ENCODE results near the gene BTC.

DNA sequence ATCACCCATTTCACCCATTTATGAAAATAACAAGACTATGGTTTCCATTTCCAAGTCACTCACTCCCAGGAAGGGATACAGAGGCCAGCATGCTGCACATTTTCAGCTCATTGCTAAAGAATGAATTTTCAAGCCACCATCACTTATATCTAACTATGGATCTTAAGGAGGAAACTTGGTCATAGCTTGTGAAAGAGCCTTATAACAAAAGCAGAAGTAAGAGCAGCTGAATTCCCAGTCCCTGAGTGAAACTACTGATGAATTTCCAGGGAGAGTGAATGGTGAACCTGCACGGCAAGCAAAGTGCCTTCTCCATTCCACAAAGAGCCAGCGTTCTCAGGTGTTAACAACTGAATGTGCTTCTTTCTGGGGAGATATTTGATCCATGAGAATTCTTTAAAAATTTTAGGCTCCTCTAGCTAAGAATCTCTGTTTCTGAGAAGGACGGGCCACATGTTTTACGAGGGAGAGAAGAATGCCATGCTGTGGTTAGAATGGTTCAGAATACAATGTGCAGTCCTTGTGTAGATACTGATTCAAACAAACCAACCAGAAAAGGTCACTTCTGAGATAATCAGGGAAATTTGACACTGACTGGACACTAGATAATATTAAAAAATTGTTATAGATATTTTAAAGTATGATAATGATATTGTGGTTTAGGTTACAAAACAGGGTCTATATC is 24.0 kb downstream of the BTC start:
- no peak for TF ChIP-seq EZH2 (IDR thresholded peaks at IDR 0.05; ENCODE audit: low read length)
- TF ChIP-seq, protein P1, sequence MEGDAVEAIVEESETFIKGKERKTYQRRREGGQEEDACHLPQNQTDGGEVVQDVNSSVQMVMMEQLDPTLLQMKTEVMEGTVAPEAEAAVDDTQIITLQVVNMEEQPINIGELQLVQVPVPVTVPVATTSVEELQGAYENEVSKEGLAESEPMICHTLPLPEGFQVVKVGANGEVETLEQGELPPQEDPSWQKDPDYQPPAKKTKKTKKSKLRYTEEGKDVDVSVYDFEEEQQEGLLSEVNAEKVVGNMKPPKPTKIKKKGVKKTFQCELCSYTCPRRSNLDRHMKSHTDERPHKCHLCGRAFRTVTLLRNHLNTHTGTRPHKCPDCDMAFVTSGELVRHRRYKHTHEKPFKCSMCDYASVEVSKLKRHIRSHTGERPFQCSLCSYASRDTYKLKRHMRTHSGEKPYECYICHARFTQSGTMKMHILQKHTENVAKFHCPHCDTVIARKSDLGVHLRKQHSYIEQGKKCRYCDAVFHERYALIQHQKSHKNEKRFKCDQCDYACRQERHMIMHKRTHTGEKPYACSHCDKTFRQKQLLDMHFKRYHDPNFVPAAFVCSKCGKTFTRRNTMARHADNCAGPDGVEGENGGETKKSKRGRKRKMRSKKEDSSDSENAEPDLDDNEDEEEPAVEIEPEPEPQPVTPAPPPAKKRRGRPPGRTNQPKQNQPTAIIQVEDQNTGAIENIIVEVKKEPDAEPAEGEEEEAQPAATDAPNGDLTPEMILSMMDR (optimal IDR thresholded peaks at IDR 0.05 in 1 of 3, IDR thresholded peaks at IDR 0.05 in 1 of 3, conservative IDR thresholded peaks at IDR 0.05 in 1 of 3; ENCODE audit: extremely low read depth in 1 of 3, insufficient read depth in 2 of 3, low read length in 3 of 3) = no peak

All from keratinocyte (primary cell).